GM19438 (cell line): ENCODE measurements around the gene SESN2.
A peak's percentile ranks its signal among the peaks of the same experiment; 100 is the strongest.

ENCODE experiments used
- ATAC-seq: cut with Tn5 transposase; IDR thresholded peaks from one replicate; pipeline ENCODE4 v1.9.1; 2021; ENCODE audit warnings: low read depth; ENCODE audit not compliant: unreplicated experiment

SESN2 gene, protein sequence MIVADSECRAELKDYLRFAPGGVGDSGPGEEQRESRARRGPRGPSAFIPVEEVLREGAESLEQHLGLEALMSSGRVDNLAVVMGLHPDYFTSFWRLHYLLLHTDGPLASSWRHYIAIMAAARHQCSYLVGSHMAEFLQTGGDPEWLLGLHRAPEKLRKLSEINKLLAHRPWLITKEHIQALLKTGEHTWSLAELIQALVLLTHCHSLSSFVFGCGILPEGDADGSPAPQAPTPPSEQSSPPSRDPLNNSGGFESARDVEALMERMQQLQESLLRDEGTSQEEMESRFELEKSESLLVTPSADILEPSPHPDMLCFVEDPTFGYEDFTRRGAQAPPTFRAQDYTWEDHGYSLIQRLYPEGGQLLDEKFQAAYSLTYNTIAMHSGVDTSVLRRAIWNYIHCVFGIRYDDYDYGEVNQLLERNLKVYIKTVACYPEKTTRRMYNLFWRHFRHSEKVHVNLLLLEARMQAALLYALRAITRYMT

DNA sequence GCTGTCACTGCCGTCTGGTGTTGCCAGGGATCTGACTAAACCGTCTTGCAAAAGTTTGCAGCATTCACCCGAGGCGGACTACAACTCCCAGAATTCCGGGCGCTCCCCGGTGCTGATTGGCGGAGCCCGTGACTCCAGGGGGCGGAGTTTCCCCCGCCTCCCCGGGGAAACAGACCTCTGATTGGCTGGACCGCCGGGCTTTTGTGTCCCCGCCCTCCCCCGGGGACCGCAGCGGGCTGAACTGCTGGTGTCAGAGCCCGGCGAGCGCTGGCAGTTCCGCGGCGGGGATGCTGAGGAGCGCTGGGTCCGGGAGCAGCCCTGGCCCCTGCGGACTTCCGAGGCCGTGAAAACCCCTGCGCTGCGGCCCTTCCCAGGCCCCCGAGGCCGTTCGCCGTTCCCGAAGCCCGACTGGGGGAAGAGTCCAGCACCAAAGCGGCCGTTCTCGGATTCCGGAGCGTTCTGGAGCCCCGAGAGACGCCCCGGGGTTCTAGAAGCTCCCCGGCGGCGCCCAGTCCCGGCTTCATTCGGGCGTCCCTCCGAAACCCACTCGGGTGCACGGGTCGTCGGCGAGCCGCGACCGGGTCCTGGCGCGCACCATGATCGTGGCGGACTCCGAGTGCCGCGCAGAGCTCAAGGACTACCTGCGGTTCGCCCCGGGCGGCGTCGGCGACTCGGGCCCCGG is at the start of gene SESN2:
Gene SESN2, plus strand, starts transcription at position 267 of the 682 bp plus-strand sequence. Its CDS starts 330 bp downstream, at position 597.
- peak; percentile 96 for ATAC-seq

DNA sequence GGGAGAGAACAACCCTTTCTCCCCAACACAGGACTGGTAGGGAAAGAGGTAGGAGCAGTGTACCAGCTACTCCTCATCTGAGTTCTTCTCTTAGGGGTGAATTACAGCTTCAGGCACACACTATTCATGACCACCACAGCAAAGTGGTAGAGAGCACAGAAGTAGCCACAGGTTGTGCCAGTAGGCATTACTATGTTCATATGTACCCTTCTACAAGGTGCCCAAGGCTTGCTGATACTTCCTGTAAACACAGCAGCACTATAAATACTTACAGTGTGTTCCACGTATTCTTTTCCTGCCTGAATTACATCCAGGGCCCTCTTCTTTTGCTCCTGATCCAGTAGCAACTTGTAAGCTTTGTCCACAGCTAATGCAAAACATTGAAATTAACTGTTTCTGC is 49.6 kb upstream of the SESN2 start:
- no peak for ATAC-seq

DNA sequence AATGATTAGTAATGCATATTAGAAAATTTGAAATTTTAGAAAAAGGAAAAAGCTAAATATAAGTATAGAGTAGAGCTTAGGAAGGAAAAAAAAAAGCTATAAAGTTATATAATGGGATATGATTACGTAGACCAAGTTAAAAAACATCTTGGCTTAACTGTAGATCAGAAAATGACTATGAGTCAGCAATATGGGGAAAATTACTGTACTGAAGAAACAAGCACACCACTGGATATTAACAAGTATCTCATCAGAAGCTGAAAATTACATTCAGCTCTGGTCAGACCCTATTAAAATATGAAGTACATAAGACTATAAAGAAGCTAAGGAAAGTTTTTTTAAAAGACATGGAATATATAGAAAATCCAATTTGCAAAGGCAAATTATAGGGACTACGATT is 46.0 kb upstream of the SESN2 start:
- ATAC-seq, result no peak

DNA sequence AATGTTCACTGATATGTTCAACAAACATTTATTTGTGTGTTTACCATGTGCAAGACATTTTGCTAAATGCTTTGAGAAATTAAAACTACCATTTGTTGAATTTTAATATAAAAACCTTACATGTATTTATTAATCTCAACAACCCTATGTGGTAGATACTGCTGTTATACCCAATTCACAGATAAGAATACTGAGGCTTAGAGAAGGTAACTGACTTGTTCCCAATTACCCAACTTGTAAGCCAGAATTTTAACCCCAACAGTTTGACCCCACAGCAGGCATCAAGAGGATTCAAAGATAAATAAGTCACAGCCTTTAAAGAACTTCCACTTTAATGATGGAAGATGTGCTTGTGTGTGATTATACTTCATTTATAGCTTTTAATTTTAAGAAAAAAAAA is 30.2 kb upstream of the SESN2 start:
- ATAC-seq, result no peak

DNA sequence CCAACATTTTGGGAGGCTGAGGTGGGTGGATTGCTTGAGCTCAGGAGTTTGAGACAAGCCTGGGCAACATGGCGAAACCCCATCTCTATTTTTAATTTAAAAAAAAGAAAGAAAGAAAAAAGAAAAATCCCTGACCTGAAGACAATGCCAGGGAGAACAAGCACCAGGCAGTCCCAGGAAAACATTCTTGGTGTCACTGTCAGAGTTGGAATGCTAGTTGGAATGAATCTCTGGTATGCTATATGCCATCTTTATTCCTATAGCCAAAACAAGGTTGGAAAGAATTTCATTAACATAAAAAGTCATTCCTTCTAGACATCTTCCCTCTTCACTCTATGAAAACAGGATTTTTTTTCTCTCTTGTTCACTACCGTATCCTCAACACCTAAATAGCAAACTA is 29.3 kb upstream of the SESN2 start:
- ATAC-seq, result no peak

DNA sequence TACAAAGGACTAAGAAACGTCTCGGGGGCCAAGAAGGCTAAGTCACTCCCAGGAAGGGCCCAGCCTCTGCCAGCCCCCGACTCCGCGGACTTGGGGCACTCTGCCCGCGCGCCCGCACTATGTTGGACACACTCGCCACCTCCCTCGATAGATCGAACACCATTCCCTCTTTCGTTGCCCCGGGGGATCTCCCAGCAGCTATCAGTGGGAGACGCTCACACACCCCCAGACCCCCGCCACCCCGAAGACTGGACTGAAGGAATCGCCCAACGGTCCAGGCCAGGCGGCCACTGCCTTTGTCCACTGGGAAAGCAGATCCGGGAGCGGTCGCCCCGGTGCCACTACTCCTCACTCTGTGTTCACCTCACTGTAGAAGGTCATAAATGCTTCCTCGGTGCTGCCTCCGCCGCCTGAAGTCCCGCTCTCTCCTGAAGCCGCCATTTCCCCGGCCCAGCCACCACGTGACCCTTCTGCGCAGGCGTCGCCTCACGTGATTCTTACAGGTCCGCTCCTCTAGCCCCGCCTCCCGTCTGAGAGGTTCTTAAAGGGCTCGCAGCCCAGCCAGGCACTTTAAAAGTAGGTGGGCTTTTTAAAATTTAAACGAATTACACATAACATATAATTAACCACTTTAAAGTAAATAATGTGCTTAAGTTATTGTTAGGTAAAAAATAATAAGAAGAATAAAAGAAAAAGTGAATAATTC is 26.6 kb upstream of the SESN2 start, which contains the start of gene DNAJC8:
Gene DNAJC8, minus strand, starts transcription at position 472 of the 706 bp plus-strand sequence. Its CDS starts 31 bp downstream, at position 441.
- peak; percentile 56 for ATAC-seq

DNA sequence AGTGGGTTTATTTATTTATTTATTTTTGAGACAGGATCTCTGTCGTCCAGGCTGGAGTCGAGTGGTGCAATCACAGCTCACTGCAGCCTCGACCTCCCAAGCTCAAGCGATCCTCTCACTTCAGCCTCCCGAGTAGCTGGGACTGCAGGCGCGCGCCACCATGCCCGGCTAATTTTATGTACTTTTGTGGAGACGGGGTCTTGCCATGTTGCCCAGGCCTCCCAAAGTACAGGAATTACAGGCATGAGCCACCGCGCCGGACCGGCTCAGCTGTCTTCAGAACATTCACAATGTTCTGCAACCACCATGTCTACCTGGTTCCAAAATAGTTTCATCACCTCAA is 26.1 kb upstream of the SESN2 start:
- ATAC-seq, result no peak

DNA sequence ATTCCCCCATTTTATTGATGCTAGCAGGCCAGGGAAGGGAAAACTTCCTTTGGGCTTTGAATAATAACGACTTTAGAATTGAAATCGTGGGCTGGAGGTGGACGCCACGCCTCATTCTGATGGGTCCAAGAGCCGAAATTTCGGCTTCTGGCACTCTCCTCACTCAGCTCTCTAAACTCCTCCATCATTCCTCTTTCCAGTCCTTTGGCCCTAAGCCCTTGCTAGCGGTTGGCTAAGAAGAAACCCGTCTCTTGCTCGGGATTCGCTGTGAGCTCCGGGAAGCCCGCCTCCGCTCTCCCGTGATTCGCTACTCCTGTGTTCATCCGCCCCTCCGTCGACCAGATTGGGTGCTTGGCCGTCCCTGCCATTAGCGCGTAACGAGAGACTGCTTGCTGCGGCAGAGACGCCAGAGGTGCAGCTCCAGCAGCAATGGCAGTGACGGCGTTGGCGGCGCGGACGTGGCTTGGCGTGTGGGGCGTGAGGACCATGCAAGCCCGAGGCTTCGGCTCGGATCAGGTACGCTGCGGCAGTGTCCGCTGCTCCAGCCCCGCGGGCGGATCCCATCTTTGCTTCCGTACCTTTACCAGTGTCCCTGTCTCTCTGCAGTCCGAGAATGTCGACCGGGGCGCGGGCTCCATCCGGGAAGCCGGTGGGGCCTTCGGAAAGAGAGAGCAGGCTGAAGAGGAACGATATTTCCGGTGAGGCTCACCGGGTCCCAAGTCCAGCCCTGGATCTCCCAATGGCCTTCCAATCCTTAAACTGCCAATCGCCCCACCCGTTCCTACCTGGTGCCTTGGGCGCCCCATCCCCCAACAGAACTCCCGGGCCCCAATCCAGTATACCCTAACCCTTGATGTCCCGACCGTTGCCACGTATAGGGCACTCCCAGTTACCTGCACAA is 23.3 kb upstream of the SESN2 start, which contains the start of gene ATP5IF1:
Gene ATP5IF1, plus strand, starts transcription at position 370 of the 901 bp plus-strand sequence. Its CDS starts 60 bp downstream, at position 430.
- ATAC-seq, result peak; percentile 80

DNA sequence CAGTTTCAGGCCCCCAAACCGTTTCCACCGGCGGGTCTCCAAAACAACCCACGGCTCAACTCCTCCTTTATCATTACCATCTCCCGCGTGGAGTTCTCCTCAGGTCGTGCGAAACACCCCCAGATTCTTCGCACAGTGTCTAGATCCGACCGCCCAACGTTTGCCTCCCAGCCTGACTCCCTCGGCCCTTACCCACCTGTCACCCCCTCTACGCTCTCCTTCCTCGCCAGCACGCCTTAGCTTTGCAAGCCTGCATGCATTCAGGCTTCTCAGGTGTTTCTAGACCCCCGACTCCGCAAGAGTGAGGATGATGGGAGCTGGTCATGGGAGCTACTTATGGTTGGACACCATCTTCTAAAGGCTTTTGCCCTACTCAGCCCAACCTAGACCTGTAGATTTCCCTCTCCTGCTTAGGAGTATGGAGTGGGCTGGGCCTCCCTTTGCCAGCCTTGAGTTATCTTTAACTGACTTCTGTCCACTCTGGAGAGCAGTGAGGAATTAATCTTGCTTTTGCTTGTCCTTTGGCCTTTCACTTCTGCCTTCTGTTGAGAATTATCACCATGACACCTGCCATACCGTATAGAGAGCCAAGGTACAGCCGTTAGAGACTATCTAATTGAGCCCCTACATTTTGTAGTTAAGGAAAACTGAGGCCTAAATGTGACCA is 22.5 kb upstream of the SESN2 start:
- ATAC-seq, result no peak

DNA sequence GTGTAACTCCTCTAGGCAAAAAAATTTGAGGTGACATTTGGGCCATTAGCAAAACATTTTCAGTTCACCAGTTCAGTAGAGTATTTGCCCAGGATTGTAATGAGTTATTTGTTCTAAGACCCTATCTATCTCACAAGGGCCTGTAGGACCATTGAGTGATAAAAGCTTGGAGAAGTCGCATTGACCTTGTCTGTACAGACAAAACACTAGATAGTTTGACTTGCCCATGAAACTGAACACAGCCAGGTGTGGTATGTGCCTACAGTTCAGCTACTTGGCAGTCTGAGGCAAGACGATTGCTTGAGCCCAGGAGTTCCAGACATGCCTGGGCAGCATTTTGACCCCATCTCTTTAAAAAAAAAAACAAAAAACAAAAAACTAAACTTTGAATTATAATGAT is 20.3 kb upstream of the SESN2 start:
- no peak for ATAC-seq

DNA sequence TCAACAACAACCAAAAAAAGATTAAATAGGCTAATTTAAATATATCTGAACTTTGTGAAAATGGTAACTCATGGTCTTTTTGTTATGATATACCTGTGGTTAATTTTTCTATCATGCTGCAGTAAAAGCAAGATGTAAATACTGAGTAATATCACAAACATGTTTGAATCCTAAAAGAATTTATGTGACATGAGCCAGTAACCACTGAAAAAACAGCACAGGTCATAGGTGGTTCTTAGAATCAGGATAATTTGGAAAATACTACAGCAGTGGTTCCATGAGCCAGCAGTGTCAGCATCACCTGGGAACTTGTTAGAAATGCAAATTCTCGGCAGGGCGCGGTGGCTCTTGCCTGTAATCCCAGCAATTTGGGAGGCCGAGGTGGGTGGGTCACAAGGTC is 19.3 kb upstream of the SESN2 start:
- ATAC-seq, result no peak

DNA sequence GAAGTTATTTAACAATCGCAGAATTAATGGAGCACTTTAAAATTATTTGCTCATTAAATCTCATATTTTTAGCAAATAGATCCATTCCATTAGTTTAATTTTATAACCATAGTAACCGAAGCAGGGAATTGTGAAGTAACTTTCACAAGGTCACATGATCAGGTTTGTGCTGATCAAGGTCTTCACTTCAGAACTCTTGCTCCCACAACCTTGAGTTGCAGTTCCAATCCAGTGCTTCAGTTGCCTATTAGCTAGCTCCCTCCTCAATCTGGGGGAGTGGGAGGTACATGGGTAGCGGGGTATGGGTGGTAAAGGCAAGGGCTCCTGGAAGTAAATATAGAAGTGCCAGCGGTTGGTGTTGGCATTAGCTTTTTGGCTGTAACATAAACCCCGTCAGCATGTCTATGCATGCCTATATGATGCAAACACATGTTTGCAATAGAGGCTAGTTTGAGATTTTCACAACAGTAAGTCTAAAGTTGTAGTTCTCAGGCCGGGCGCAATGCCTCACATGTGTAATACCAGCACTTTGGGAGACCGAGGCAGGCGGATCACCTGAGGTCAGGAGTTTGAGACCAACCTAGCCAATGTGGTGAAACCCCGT is 17.6 kb upstream of the SESN2 start:
- no peak for ATAC-seq

DNA sequence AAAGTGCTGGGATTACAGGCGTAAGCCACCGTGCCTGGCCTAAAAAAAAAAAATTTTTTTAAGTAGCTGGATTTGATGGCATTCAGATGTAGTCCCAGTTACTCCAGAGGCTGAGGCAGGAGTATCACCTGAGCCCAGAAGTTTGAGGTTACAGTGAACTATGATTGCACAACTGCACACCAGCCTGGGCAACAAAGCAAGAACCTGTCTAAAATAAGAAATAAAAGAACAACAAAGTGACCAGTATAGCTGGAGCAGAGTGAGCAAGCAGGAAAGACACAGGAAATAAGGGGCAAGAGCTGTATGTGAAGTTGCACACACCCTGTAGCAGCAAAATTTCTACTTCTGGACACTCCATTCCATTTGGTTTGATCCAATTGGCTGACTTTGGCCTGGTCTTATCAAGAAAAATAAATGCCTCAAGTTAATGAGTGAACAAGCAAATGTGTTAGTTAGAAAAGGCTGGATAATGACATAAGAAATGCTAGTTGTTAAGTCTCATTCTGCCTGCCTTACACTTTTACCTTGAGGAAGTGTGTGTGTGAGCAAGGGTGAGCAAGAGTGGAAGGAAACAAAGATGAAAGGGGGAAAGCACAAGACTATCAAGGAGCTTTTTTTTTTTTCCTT is 15.5 kb upstream of the SESN2 start:
- no peak for ATAC-seq

DNA sequence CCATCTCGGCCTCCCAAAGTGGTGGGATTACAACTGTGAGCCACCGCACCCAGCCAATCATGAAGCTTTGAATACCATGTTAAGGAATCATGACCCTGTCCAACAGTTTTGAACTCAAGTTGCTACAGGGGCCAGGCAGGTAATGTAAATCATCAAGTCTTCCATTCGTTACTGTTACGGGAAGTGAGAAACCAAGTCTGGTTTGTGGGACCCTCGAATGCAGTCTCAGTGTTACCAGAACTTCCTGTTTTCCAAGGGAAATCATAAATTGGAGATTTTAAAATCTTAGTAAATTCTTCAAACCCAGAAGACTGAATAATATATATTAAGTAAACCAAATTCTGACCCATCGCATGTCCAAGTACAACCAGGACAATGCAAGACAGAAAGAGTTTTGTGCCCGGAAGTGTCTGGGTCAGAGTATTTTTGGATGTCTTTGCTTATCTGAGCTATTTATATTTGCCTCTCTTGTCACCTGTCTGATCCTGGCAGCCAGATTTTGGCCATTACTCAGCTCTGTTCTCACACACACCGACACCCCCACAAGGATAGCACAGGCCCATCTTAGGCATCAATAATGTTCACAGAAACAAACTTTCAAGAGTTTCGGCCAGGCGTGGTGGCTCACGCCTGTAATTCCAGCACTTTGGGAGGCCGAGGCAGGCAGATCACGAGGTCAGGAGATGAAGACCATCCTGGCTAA is 14.6 kb upstream of the SESN2 start:
- no peak for ATAC-seq

DNA sequence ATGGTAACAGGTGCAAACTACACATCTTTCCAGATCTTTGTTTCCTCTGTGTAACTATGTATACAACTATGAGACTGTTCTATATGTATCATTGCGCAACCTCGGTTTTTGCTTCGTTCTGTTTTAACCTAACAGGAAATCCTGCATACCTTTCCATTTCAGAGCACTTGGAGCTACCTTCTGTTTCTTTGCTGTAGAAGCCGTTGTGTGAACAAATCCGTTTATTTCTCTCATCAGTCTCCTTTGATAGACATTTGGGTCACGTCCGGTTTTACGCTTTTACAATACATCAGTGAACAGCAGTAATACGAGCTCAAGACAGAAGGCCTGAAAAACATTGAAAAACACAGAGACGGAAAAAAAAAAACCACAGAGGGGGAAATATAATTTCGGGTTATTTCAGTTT is 12.9 kb upstream of the SESN2 start:
- no peak for ATAC-seq

DNA sequence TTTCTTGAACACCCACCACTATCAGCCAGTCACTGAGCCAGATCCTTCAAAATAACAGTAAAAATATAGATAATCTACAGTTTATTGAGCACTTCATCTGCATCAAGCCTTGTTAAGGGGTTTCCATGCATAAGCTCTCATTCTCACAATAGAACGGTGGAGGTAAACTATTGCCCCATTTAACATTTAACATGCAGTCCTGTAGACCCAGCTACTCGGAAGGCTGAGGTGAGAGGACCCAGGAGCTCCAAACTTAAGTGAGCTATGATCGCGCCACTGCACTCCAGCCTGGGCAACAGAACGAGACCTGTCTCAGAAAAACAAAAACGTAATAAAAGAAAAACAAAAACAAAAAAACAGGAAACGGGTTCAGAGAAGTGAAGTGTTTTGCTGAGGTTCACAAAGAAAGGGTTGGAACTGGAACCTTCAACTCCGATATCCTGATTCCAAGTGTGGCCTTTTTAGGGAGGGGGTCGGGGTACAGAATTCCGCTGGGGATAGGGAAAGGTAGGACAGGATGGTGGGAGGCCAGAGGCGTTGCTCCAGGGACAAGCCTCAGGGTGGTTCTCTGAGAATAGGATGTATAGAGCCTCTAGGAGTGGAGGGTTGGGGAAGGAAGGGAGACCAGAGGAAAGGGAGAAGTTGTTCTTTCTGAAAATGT is 11.6 kb upstream of the SESN2 start:
- no peak for ATAC-seq

DNA sequence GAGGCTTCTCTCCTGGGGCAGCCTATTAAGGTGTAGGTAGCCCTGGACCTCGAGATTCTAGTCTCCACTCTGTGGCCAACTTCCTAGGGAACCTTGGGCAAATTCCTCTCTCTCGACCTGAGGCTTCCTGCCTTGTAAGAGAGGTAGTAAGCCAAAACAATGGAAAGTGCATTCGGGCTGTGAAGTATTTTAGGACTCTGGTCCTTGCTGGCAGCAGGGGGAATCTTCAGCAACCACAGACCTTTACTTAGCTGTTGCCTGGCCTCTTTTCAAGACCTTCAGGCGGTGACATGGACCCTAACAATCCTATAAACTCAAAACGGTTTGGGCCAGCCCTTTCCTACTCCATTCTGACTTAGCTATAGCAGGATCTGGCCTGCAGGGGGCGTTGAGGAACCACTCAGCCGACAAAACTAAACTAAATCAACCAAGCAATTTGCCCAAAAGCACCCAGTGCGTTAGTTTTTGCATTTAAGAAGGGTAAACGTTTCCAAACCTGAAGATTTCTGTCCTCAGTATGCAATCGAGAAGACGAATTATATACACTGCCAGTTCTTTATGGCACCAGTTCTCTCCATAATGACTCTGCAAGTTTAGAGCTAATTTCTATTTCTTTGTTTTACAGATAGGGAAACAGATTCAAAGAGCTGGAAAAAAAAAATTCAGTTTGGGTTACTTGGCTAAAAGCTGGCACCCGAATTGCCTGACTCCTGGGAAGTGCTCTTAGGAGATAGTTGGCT is 10.9 kb upstream of the SESN2 start:
- no peak for ATAC-seq
